SKM-1 (cell line): ENCODE data around the gene ERFL.

Experiments used
- DNase-seq: peaks from one replicate; lab custom pipeline; 2025; ENCODE audit not compliant: unreplicated experiment; lab: John Stamatoyannopoulos, UW

ERFL gene

GRCh38 chr19:41901707-41902360 is 26.4 kb downstream of the ERFL start:
- no peak for DNase-seq

DNA sequence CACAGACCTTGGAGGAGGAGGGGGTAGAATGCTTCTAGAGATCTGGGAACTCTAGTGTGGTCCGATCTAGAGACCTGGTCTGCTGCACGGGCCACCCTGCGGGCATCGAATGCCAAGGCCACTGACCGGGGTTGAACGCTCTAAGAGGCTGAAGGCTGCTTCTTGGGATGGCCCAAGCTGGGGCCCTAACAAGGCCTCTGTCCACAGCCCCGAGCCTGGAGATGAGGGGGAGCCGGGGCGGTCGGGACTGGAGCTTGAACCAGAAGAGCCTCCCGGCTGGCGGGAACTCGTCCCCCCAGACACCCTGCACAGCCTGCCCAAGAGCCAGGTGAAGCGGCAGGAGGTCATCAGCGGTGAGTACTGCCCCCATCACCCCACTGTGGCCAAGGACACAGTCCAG is 30.0 kb downstream of the ERFL start:
- DNase-seq, result no peak

- no peak for DNase-seq
Measured at GRCh38 chr19:41897820-41898219, 30.4 kb downstream of the ERFL start.

GRCh38 chr19:41897181-41897580 is 31.1 kb downstream of the ERFL start:
- no peak for DNase-seq

DNA sequence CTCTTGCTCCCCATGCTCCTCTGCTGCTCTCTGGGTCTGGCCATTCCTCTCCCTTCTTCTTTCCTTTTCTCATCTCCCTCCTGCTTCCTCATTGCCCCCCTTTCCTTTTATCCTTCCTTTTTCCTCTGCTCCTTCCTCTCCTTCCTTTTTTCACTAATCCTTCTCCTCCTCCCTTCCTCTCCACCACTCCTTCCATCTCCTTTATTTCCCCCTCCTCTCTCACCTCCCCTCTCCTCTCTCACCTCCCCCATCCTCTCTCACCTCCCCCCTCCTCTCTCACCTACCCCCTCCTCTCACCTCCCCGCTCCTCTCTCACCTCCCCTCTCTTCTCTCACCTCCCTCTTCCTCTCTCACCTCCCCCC is 31.7 kb downstream of the ERFL start:
- no peak for DNase-seq

- no peak for DNase-seq
Measured at GRCh38 chr19:41895745-41896580, 32.3 kb downstream of the ERFL start.

- DNase-seq, result no peak
Measured at GRCh38 chr19:41894350-41894749, 33.9 kb downstream of the ERFL start.

GRCh38 chr19:41893899-41894298 is 34.4 kb downstream of the ERFL start:
- no peak for DNase-seq

DNA sequence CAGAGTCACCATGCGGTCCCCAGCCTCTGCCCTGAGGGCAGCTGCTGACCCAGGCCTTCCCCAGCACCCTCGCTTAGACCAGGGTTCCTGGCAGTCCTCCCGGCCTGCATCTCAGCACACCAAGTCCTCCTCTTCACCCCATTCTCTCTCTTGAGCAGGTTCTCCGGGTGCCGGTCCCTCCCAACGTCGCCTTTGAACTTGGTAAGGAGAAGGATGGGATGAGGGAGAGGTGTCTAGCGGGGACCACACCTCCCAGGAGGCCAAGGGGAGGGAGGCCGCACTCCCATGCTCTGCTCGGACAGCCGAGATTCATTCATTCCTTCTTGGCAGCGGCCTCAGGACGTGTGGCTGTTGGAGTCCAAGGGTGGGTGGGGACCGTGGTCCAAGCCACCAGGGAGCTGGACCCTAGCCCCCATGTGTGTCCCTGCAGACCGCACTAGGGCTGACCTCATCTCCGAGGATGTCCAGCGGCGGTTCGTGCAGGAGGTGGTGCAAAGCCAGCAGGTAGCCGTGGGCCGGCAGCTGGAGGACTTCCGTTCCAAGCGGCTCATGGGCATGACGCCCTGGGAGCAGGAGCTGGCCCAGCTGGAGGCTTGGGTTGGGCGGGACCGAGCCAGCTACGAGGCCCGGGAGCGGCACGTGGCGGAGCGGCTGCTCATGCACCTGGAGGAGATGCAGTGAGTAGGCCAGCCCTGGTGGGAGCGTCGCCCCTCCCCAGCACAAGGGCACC is 35.9 kb downstream of the ERFL start:
- DNase-seq, result no peak

DNA sequence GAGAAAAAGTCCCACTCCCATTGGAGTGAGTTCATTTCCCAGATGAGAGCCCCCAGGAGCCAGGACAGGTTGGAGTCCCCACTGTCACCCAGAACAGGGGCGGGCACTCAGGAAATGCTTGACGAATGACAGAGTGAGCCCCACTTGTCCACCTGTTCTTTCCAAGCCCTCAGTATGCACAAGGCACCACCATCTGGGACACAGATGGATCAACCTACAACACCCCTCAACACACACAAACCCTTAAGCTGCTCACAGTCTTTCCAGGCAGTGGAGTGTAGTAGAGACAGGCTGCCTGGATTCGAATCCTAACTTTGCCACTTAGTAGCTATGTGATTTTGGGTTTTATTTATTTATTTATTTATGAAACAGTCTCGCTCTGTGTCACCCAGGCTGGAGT is 37.3 kb downstream of the ERFL start:
- DNase-seq, result no peak

DNA sequence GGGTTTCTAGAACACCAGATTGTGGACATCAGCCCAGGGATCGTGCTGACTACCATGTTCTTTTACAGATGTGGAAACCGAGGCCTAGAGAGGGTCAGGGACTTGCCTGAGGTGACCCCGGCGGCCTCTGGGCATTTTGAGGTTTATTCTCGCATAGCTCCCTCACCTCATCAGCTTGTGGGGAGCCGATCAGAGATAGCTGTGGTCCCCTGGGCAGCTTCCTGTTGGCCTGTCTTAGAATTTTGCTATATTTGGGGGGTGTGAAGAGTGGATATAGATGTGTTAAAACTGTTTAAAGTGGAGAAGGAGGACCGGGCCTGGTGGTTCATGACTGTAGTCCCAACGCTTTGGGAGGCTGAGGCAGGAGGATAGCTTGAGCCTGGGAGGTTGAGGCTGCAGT is 38.4 kb downstream of the ERFL start:
- no peak for DNase-seq

DNA sequence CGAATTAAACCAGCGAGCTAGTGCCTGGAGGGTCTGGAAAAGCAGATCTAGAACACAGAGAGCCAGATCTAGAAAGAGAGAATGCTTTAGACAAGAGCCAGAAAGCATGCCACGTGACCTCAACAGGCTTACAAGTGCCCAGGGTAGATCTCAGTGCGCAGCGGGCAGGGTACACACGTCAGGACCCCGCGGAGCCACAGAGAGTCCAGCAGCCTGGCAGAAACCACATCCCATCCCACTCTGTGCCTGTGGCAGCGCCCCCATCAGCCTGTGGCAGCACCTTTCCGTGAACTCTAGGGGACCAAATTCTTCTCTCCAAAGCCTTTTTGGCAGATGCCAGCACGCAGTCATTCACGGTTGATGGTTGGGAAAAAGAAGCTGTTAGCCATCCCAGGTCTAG is 39.3 kb downstream of the ERFL start:
- no peak for DNase-seq

GRCh38 chr19:41887711-41888382 is 40.4 kb downstream of the ERFL start:
- DNase-seq, result no peak

GRCh38 chr19:41886761-41887710 is 41.2 kb downstream of the ERFL start:
- no peak for DNase-seq

DNA sequence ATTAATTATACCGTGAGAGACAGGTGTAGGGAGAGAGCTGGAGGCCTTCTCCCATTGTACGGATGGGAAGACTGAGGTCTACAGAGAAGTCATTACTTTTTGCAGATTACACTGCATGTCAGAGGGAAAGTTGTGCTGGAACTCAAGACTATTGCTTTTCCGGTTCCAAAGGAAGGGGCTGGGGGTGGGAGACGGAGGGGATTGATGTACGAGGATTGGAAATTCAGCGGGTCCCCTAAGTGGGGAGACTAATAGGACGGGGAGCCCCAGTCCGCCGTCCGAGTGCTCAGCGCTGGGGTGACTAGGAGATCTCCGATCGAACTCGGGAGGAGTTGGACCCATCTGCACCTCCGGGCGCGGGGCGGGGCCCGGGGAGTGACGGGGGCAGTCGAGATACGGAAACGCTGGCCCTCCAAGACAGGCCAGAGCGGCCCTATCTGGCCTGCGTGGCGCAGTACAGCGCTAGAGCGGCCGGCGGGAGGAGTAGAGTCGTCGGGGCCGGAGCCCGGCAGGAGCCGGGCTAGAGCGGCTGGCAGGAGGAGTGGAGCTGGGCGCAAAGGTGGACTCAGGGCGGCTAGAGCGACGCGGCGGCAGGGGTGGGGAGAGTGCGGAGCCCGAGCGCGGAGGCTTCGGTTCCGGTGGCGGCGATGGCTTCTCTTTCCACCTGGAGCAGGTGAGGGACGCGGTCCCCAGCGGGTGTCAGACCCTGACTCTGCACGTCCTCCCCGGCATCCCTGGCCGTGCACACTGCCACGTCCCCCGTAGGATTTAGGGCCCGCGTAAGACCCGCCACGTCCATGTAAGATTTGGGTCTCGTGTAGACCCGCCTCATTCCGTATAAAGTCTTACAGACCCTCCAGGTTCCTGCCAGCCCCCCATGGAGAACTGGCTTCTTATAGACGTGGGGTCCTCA is 44.2 kb downstream of the ERFL start:
- DNase-seq, result peak; percentile 56

DNA sequence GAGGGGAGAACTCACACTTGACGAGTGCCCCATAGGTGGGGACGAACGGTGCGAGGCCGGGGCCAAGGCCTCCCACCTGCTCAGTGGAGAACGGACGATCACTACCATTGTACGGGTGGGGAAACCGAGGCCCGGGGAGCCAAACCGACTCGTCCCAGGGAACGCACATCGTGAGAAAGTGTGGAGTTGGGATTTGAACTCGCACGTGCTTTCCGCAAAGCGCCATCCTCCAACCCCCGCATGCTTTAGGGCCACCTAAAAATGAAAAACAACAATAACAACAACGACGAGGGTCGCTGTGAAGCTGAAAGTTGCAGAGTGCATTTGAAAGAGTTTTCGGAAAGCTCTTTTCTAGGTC is 44.8 kb downstream of the ERFL start:
- no peak for DNase-seq

DNA sequence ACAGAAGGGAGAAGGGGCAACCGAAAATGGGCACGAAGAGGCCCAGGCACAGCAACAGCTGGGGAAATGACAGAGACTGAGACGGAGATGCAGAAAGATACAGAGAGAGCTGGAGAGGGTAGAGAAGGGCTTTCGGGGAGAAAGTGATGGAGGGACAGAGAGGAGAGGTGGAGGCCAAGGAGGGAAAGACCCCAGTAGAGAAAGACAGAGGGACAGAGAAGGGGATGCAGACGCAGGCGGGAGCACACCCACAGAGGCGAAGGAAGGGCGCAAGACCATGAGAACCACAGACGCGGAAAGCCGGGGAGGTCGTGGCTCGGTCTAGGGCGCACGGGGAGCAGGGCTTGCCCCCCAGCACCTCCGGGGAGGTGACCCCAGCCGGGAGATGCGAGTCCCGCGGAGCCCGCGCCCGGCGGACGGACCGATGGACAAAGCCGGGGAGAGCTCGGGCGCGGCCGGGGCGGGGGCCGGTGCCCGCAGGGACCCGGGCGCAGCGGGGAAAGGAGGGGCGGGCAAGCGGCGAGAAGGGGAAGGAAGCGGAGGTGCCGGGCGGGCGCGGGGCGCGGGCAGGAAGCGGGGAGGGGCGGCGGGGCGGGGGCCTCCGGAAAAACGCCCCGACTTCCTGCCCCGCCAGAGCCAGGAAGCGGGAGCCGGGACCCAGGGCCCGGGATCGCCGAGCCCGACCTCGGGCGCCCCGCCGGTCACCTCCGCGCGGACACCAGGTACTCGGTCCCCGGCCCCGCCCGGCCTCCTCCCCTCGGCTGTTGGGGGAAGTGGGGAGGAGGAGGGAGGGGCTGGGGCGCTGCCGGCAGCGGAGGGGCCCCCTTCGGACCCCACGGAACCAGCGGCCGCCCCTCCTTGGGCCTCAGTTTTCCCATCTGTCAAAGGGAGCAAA is 45.4 kb downstream of the ERFL start, which contains the start of gene ARHGEF1:
Gene ARHGEF1 (plus strand): TSS at position 617 of the 895 bp plus-strand sequence. CDS start 4,899 bp downstream, outside the sequence.
- peak; percentile 17 for DNase-seq

- no peak for DNase-seq
Measured at GRCh38 chr19:41880329-41880708, 47.9 kb downstream of the ERFL start.
